Lung microvascular endothelial cell (primary cell): ENCODE data around the gene FAM53A. TPM values are rescaled to one million over a fixed set of nuclear protein-coding genes. Genes with fewer than 3 reads are reported as not detected.

ENCODE experiments used
- DNase-seq, 2 donors: peaks; one replicate each; pipeline versions ENCODE4 v3.0.0 to v3.0.0-alpha.2; 2010; ENCODE audit warnings: low read depth in 2 of 2
- total RNA-seq: library from RNA; depleted of rRNA; stranded (reverse); fragments of >200 nt; gene quantifications from 2 replicates; pipeline ENCODE4 v1.2.1, GENCODE V29; 2014

The FAM53A gene, protein sequence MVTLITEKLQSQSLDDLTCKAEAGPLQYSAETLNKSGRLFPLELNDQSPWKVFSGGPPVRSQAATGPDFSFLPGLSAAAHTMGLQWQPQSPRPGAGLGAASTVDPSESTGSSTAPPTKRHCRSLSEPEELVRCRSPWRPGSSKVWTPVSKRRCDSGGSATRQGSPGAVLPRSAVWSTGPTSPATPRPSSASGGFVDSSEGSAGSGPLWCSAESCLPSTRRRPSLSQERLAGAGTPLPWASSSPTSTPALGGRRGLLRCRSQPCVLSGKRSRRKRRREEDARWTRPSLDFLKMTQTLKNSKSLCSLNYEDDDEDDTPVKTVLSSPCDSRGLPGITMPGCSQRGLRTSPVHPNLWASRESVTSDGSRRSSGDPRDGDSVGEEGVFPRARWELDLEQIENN
- 1.1 and 1.4 TPM in 2 replicates for total RNA-seq

DNA sequence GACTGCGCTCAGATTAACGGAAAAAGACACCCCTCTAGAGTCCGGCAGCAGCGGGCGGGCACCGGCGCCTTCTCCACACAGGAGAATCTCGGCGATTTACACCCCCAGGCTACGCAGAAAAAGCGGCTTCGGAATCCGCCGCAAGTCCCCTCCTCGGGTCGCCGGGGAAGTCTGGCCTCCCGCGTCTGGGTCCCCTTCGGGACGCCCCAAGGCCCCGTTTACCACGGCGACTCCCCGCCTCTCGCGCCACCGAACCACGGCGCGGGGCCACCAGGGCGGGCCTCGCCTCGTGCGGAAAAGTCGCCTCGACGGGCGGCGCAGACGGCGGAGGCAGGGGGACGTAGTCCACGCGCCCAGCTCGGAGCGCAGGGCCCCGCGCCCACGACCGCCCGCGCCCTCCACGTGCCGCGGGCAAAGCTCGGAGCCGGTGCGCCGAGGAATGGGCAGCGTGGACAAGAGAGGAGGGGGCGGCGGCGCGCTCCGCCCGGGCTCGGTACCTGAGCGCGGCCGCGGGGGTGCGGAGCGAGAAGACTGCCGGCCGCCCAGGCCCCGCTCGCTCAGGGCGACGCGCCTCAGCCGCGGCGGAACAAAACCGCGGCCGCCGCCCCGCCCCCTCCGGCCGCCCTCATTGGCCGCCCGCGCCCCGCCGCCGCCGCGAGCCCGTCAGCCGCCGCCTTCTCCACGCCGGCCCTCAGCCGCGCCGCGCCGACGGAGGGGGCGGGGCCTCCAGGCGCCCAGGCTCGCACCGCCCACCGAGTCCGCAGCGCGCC is at the start of gene FAM53A:
TSS of gene FAM53A (minus strand) at position 578 of the 770 bp plus-strand sequence. CDS start 15,572 bp downstream, outside the sequence.
- DNase-seq: peak; percentile 89

GRCh38 chr4:1732911-1733310 is 48.8 kb upstream of the FAM53A start:
- DNase-seq: no peak

DNA sequence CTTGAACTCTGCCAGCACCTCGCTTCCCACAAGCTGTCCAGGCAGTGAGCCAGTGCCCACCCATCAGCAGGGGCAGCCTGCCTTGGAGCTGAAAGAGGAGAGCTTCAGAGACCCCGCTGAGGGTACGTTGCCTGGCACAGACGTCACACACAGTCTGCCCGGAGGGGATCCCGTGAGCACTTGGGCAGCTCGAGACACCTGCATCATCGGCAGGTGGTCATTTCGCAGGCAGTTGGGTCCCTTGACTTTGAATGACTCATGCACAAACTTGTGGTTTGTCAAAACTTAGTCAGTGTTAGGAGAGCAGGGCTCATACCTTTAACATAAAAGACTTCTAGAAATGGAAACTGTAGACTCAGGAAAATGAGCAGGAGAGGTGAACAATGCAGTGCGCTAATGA is 47.1 kb upstream of the FAM53A start:
- DNase-seq: no peak

- no peak for DNase-seq
These were observed 46.5 kb upstream of the FAM53A start for GRCh38 chr4:1730532-1731135.

GRCh38 chr4:1728061-1728980 is 44.2 kb upstream of the FAM53A start:
- no peak for DNase-seq

- peak; percentile 80 to 92 for DNase-seq
These were observed 43.3 kb upstream of the FAM53A start for GRCh38 chr4:1727117-1728031.

GRCh38 chr4:1726146-1726934 is 42.2 kb upstream of the FAM53A start:
- DNase-seq: peak; percentile 90 to 94

- no peak for DNase-seq
These were observed 41.4 kb upstream of the FAM53A start for GRCh38 chr4:1725521-1725920.

GRCh38 chr4:1723131-1723801 is 39.2 kb upstream of the FAM53A start:
- DNase-seq: no peak

DNA sequence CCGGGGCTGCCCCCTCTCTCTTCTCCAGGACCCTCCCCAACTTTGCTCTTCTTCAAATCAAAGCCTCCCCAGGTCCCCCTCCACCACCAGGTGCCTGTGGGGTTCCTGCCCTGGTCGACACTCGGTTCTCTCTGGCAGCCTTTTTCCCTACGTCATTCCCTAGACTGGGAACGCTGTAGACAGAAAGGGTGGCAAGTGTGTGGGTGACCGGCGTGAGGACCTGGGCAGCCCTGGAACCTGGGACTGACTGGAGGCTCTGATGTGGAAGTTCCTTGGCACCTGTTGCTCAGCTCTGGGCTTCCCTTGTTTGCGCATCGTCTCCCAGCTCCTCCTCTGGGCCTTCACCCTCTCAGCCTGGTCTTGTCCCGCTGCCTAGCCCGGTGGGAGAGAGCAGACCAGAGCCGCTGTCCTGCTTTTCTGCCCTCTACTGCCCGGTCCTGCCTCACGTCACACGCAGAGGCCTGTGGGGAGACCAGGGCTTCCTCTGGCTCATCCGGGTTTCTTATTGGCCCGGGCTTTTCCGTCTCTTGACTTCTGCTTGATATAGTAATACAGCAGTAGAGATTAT is 38.5 kb upstream of the FAM53A start:
- no peak for DNase-seq

- no peak for DNase-seq
These were observed 37.8 kb upstream of the FAM53A start for GRCh38 chr4:1721666-1722550.

DNA sequence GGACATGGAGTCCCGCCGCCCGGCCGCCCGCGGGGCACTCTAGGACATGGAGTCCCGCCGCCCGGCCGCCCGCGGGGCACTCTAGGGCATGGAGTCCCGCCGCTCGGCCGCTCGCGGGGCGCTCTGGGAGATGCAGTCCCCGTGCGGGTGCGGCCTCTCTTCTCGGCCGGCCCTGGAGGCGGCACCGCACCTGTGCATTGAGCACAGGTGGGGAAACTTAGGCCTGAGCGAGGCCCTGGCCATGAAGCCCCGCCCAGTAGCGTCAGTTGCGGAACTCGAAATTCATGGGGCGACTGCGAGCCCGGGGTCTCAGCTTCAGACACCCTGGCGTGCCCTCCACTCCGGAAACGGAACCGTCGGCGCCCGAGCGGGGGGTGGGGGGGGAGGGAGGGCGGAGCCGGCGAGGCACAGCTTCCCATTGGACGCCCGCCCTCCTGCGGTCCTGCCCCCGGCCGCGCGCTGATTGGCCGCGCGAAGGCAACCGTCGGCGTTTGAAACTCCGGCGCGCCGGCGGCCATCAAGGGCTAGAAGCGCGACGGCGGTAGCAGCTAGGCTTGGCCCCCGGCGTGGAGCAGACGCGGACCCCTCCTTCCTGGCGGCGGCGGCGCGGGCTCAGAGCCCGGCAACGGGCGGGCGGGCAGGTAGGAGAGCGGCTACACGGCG is 37.0 kb upstream of the FAM53A start, which contains the start of the genes TACC3 and TMEM129:
TSS of gene TACC3 (plus strand) at position 519 of the 663 bp plus-strand sequence. CDS start 1,901 bp downstream, outside the sequence.
TSS of gene TMEM129 (minus strand) at position 321 of the 663 bp plus-strand sequence. CDS start 486 bp downstream, outside the sequence.
- DNase-seq: peak; percentile 92 to 94

DNA sequence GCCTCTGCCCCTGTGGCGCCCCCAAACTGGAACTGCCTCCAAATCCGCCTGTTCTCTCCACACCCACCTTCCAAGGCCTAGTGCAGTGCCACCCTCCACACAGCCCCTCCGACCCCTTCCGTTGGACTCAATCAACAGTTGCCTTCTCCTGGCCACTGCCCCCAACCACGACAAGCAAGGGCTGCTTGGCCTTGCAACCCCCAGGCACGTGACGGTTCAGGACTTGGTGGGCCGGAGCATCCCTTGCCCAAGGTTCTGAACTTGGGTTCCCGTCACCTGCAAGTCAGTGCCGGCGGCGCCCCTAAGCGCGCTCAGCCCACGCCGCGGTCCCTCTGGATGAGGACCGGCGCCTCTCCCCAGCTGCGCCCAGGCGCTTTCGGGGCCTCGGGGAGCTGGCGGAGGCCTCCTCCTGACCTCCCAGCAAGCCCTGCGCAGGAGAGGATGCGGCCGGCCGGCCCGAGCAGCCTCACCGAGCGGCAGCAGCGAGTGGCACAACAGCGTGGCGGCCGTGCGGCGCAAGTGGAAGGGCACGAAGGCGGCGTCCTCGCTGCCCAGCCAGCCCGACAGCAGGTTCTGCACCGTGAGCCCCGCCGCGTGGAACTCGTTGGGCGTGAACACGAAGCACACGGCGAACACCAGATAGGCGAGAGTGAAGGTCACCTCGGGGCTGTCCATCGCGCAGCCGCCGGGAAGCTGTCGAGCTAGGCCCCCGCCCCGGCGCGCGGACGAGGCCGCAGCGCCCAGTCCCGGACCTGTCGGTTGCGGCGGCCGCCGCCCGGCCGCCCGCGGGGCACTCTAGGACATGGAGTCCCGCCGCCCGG is 36.3 kb upstream of the FAM53A start:
- DNase-seq: peak; percentile 55 to 58

- peak in 1 of 2 donors; percentile 34 for DNase-seq
These were observed 34.2 kb upstream of the FAM53A start for GRCh38 chr4:1718095-1718850.
